22Rv1 (cell line): ENCODE data around the gene STXBP1.

ENCODE experiments used
- CTCF ChIP-seq: fragments of 450-650 bp; IDR thresholded peaks from 2 replicates; pipeline ENCODE4 v1.5.1; 2017; ENCODE audit warnings: mild to moderate bottlenecking
- ZFX ChIP-seq: fragments of 450-650 bp; IDR thresholded peaks from 2 replicates; pipeline ENCODE4 v1.6.1; 2017; ENCODE audit warnings: antibody characterized with exemption, borderline replicate concordance

- TF ChIP-seq CTCF (no peak), ZFX (no peak)
These were observed 41.5 kb upstream of the STXBP1 start for GRCh38 chr9:127570533-127571111.
